Erythroblast (primary cell): ENCODE results near the gene CX3CL1.

ENCODE experiments used
- GATA1 ChIP-seq: IDR thresholded peaks from 2 replicates; pipeline ENCODE4 v1.6.1; 2011; ENCODE audit warnings: low read depth, mild to moderate bottlenecking, control low read depth, low read length, moderate library complexity
- POLR2A ChIP-seq: IDR thresholded peaks from 2 replicates; pipeline ENCODE4 v1.6.1; 2011; ENCODE audit warnings: mild to moderate bottlenecking, low read length

GRCh38 chr16:57409870-57410587 is 37.7 kb downstream of the CX3CL1 start:
- TF ChIP-seq POLR2A: no peak
- TF ChIP-seq GATA1: no peak
